Liver (tissue), 9 donors: Measurements from ENCODE around the gene MRPL40. TPM values are rescaled to one million over a fixed set of nuclear protein-coding genes. Genes with fewer than 3 reads are reported as not detected.

Experiments used
- DNase-seq: peaks from one replicate; pipeline ENCODE4 v3.0.0-alpha.2; 2017; ENCODE audit warnings: low spot score
- H3K27ac ChIP-seq, 2 donors: one replicate each; pipeline ENCODE4 v1.7.0; 2013; ENCODE audit warnings: inconsistent platforms in 2 of 2, low read length in 2 of 2, control low read depth in 1 of 2, low read depth in 1 of 2, mild to moderate bottlenecking in 1 of 2
- H3K27me3 ChIP-seq, 4 donors: one replicate each; pipeline versions ENCODE4 v1.6.1 to v1.7.0; 2013; ENCODE audit warnings: low read length in 3 of 4, inconsistent platforms in 1 of 4, mild to moderate bottlenecking in 1 of 4, moderate library complexity in 1 of 4; ENCODE audit not compliant: control insufficient read depth in 4 of 4, insufficient read depth in 4 of 4
- H3K36me3 ChIP-seq, 4 donors: one replicate each; pipeline versions ENCODE4 v1.6.1 to v1.7.0; 2013; ENCODE audit warnings: low read length in 3 of 4, mild to moderate bottlenecking in 3 of 4, low read depth in 1 of 4, moderate library complexity in 1 of 4; ENCODE audit not compliant: control insufficient read depth in 4 of 4, insufficient read depth in 3 of 4
- H3K4me1 ChIP-seq, 4 donors: one replicate each; pipeline versions ENCODE4 v1.6.1 to v1.7.0; 2013; ENCODE audit warnings: low read length in 3 of 4, mild to moderate bottlenecking in 3 of 4, moderate library complexity in 1 of 4; ENCODE audit not compliant: control insufficient read depth in 4 of 4, insufficient read depth in 4 of 4
- H3K4me3 ChIP-seq, 3 donors: one replicate each; pipeline versions ENCODE4 v1.6.1 to v1.7.0; 2013; ENCODE audit warnings: low read length in 3 of 3, control low read depth in 1 of 3, low read depth in 1 of 3, mild to moderate bottlenecking in 1 of 3
- H3K9ac ChIP-seq, 2 donors: one replicate each; pipeline ENCODE4 v1.7.0; 2013; ENCODE audit warnings: low read length in 2 of 2, mild to moderate bottlenecking in 2 of 2, moderate library complexity in 2 of 2, control low read depth in 1 of 2, low read depth in 1 of 2
- H3K9me3 ChIP-seq, 4 donors: one replicate each; pipeline versions ENCODE4 v1.6.1 to v1.7.0; 2013; ENCODE audit warnings: low read length in 3 of 4; ENCODE audit not compliant: control insufficient read depth in 4 of 4
- ATF3 ChIP-seq: IDR thresholded peaks from 2 replicates; pipeline ENCODE4 v1.6.1; 2016; ENCODE audit warnings: antibody characterized with exemption
- CTCF ChIP-seq: fragments of 150-350 bp; IDR thresholded peaks from 2 replicates; pipeline ENCODE4 v1.5.1; 2017; ENCODE audit warnings: improper control_type of control experiment, low read depth, low read length; ENCODE audit not compliant: missing input control
- EGR1 ChIP-seq, 2 donors: IDR thresholded peaks; 2 replicates each; pipeline ENCODE4 v1.6.1; 2016 to 2018; ENCODE audit warnings: antibody characterized with exemption in 2 of 2, low read depth in 2 of 2
- FOXA1 ChIP-seq: IDR thresholded peaks from 2 replicates; pipeline ENCODE4 v1.6.1; 2016; ENCODE audit warnings: antibody characterized with exemption
- FOXA2 ChIP-seq: IDR thresholded peaks from 2 replicates; pipeline ENCODE4 v1.6.1; 2016; ENCODE audit warnings: antibody characterized with exemption
- GABPA ChIP-seq, 2 donors: IDR thresholded peaks in 1 of 2; conservative IDR thresholded peaks in 1 of 2; 2 replicates each; pipeline ENCODE4 v1.6.1; 2016; ENCODE audit warnings: antibody characterized with exemption in 2 of 2, mild to moderate bottlenecking in 1 of 2, moderate library complexity in 1 of 2
- HNF4A ChIP-seq, 2 donors: conservative IDR thresholded peaks; 2 replicates each; pipeline ENCODE4 v1.6.1; 2016; ENCODE audit warnings: antibody characterized with exemption in 2 of 2, mild to moderate bottlenecking in 2 of 2
- HNF4G ChIP-seq: IDR thresholded peaks from 2 replicates; pipeline ENCODE4 v1.6.1; 2016; ENCODE audit warnings: antibody characterized with exemption
- JUND ChIP-seq, 2 donors: IDR thresholded peaks; 2 replicates each; pipeline ENCODE4 v1.6.1; 2016; ENCODE audit warnings: antibody characterized with exemption in 2 of 2
- NR2F2 ChIP-seq: IDR thresholded peaks from 2 replicates; pipeline ENCODE4 v1.6.1; 2016; ENCODE audit warnings: antibody characterized with exemption
- RAD21 ChIP-seq, 2 donors: IDR thresholded peaks; 2 replicates each; pipeline ENCODE4 v1.6.1; 2016; ENCODE audit warnings: antibody characterized with exemption in 2 of 2, mild to moderate bottlenecking in 2 of 2
- RXRA ChIP-seq, 2 donors: IDR thresholded peaks; 2 replicates each; pipeline ENCODE4 v1.6.1; 2017 to 2018; ENCODE audit warnings: antibody characterized with exemption in 2 of 2, mild to moderate bottlenecking in 1 of 2
- SP1 ChIP-seq: IDR thresholded peaks from 2 replicates; pipeline ENCODE4 v1.6.1; 2018; ENCODE audit warnings: antibody characterized with exemption, mild to moderate bottlenecking
- TAF1 ChIP-seq: conservative IDR thresholded peaks from 2 replicates; pipeline ENCODE4 v1.6.1; 2016; ENCODE audit warnings: antibody characterized with exemption, mild to moderate bottlenecking
- YY1 ChIP-seq: IDR thresholded peaks from 2 replicates; pipeline ENCODE4 v1.6.1; 2016; ENCODE audit warnings: antibody characterized with exemption, mild to moderate bottlenecking
- ZBTB33 ChIP-seq: IDR thresholded peaks from 2 replicates; pipeline ENCODE4 v1.6.1; 2016; ENCODE audit warnings: antibody characterized with exemption
- WGBS: extraction: QIAGEN DNeasy Blood & Tissue Kit; methylation state at CpG from one replicate; pipeline ENCODE4 v1.1.7; 2013; 5-methylcytosine and 5-hydroxymethylcytosine counted together
- polyA plus RNA-seq, 2 donors: library from polyadenylated mRNA; stranded (reverse) in 1 of 2; unstranded in 1 of 2; fragments of 200-250 nt in 1 of 2; fragments of >200 nt in 1 of 2; fragmentation: Nextera tagmentation in 1 of 2; extraction: Ambion mirVana in 1 of 2; gene quantifications; one replicate each; pipeline versions ENCODE4 v1.2.1 to v1.2.3, GENCODE V29; 2013 to 2015
- total RNA-seq, 2 donors: library from RNA; depleted of rRNA; stranded (reverse); fragments of >200 nt; gene quantifications; one replicate each; pipeline ENCODE4 v1.2.3, GENCODE V29; 2014
- TF ChIP-seq, protein P1 (sequence below): IDR thresholded peaks from 2 replicates; pipeline ENCODE4 v1.6.1; 2016; ENCODE audit warnings: antibody characterized with exemption
- TF ChIP-seq, protein P2 (sequence below): IDR thresholded peaks from 2 replicates; pipeline ENCODE4 v1.6.1; 2016; ENCODE audit warnings: antibody characterized with exemption, mild to moderate bottlenecking
- donor health status: healthy.
- donor health status: healthy.
- donor health status: healthy.
- donor health status: healthy.
- donor health status: healthy.

MRPL40 gene
- total and polyA plus RNA-seq, 4 donors = 11.3 to 52.0 (median 27.7) TPM

DNA sequence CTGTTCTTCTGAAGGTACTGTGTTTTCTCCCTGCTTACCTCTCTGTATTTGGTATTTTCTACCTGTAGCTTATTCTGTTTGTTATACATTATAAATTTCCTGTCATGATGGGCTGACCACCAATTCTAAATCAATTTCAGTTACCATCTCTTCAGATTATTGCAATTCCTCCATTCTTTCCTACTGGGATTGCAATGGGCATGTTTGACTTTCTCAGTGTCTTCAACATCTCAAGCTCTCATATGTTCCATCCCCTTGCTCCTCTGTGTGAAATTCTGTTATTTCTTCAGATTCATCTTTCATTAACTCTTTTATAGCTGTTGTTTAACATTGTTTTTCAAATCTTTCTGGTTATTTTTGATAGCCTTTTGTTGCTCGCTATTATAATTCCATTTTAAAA, 30.7 kb downstream of the MRPL40 start:
- Histone ChIP-seq H3K27ac (no peak overlapping the region), H3K9me3 (no peaks in the 10 kb centered on the region), H3K9ac (no peak overlapping the region), H3K27me3 (no peaks in the 10 kb centered on the region), H3K4me1 (no peaks in the 10 kb centered on the region), H3K36me3 (peaks cover 17 to 58% (median 49%) of the 10 kb centered on the region in 4 donors), H3K4me3 (no peak overlapping the region)
- TF ChIP-seq NR2F2 (no peak), RAD21 (IDR thresholded peaks at IDR 0.05) (no peak), TAF1 (no peak), FOXA1 (no peak), HNF4G (no peak), HNF4A (conservative IDR thresholded peaks at IDR 0.05) (no peak), GABPA (IDR thresholded peaks at IDR 0.05 in 1 of 2, conservative IDR thresholded peaks at IDR 0.05 in 1 of 2) (no peak), ZBTB33 (no peak), JUND (IDR thresholded peaks at IDR 0.05) (no peak), ATF3 (no peak), YY1 (no peak), RXRA (IDR thresholded peaks at IDR 0.05) (no peak), EGR1 (IDR thresholded peaks at IDR 0.05; ENCODE audit: low read depth in 2 of 2) (no peak), SP1 (no peak), FOXA2 (no peak), CTCF (no peak)
- TF ChIP-seq, protein P1, sequence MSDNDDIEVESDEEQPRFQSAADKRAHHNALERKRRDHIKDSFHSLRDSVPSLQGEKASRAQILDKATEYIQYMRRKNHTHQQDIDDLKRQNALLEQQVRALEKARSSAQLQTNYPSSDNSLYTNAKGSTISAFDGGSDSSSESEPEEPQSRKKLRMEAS = no peak
- TF ChIP-seq, protein P2, sequence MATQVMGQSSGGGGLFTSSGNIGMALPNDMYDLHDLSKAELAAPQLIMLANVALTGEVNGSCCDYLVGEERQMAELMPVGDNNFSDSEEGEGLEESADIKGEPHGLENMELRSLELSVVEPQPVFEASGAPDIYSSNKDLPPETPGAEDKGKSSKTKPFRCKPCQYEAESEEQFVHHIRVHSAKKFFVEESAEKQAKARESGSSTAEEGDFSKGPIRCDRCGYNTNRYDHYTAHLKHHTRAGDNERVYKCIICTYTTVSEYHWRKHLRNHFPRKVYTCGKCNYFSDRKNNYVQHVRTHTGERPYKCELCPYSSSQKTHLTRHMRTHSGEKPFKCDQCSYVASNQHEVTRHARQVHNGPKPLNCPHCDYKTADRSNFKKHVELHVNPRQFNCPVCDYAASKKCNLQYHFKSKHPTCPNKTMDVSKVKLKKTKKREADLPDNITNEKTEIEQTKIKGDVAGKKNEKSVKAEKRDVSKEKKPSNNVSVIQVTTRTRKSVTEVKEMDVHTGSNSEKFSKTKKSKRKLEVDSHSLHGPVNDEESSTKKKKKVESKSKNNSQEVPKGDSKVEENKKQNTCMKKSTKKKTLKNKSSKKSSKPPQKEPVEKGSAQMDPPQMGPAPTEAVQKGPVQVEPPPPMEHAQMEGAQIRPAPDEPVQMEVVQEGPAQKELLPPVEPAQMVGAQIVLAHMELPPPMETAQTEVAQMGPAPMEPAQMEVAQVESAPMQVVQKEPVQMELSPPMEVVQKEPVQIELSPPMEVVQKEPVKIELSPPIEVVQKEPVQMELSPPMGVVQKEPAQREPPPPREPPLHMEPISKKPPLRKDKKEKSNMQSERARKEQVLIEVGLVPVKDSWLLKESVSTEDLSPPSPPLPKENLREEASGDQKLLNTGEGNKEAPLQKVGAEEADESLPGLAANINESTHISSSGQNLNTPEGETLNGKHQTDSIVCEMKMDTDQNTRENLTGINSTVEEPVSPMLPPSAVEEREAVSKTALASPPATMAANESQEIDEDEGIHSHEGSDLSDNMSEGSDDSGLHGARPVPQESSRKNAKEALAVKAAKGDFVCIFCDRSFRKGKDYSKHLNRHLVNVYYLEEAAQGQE = no peak
- DNase-seq = no peak
- 99% methylated on average over 1 of the region's 1 CpG for WGBS
